Stomach smooth muscle (tissue), 2 donors: Measurements from ENCODE around the gene ROS1.
"Not testable (repeated sequence)": the region's sequence is repeated elsewhere in the genome, so short reads cannot be mapped to it uniquely, and the experiment has no call there.

Experiments
- H3K27ac ChIP-seq: one replicate; pipeline ENCODE4 v1.7.0; 2013; ENCODE audit warnings: mild to moderate bottlenecking, low read length, inconsistent platforms
- H3K27me3 ChIP-seq, 2 donors: one replicate each; pipeline ENCODE4 v1.7.0; 2013; ENCODE audit warnings: low read length in 2 of 2; ENCODE audit not compliant: insufficient read depth in 2 of 2, control insufficient read depth in 1 of 2
- H3K36me3 ChIP-seq, 2 donors: one replicate each; pipeline ENCODE4 v1.7.0; 2013; ENCODE audit warnings: low read length in 2 of 2; ENCODE audit not compliant: control insufficient read depth in 2 of 2, insufficient read depth in 2 of 2
- H3K4me1 ChIP-seq: one replicate; pipeline ENCODE4 v1.7.0; 2013; ENCODE audit warnings: low read length; ENCODE audit not compliant: control insufficient read depth, insufficient read depth
- H3K4me3 ChIP-seq, 2 donors: one replicate each; pipeline ENCODE4 v1.7.0; 2013; ENCODE audit warnings: low read length in 2 of 2
- H3K9ac ChIP-seq, 2 donors: one replicate each; pipeline ENCODE4 v1.7.0; 2013; ENCODE audit warnings: low read length in 2 of 2, mild to moderate bottlenecking in 1 of 2
- H3K9me3 ChIP-seq, 2 donors: one replicate each; pipeline ENCODE4 v1.7.0; 2013; ENCODE audit warnings: low read length in 2 of 2; ENCODE audit not compliant: control insufficient read depth in 2 of 2
- donor health status: healthy.
- donor health status: Pancreatic carcinoma.

ROS1 gene

GRCh38 chr6:117244571-117244970 is 181.2 kb downstream of the ROS1 start:
- H3K4me3 ChIP-seq, H3K9ac ChIP-seq, H3K36me3 ChIP-seq, H3K4me1 ChIP-seq, H3K27ac ChIP-seq, H3K9me3 ChIP-seq, H3K27me3 ChIP-seq: not testable (repeated sequence)
